Kidney capillary endothelial cell (primary cell): ENCODE data around the gene DDX19B.
"Not testable (repeated sequence)": the region's sequence is repeated elsewhere in the genome, so short reads cannot be mapped to it uniquely, and the experiment has no call there.

Source experiments
- DNase-seq: peaks from one replicate; pipeline ENCODE4 v3.0.0-alpha.2; 2018; ENCODE audit warnings: low spot score

Gene DDX19B

GRCh38 chr16:70298988-70299938 lies at the start of gene DDX19B:
Gene DDX19B (plus strand): TSS chr16:70299186. CDS start chr16:70299298, 112 bp downstream.
- peak; percentile 38 for DNase-seq

GRCh38 chr16:70249697-70250096 lies 49.3 kb upstream of the DDX19B start:
- not testable (repeated sequence) for DNase-seq

DNA sequence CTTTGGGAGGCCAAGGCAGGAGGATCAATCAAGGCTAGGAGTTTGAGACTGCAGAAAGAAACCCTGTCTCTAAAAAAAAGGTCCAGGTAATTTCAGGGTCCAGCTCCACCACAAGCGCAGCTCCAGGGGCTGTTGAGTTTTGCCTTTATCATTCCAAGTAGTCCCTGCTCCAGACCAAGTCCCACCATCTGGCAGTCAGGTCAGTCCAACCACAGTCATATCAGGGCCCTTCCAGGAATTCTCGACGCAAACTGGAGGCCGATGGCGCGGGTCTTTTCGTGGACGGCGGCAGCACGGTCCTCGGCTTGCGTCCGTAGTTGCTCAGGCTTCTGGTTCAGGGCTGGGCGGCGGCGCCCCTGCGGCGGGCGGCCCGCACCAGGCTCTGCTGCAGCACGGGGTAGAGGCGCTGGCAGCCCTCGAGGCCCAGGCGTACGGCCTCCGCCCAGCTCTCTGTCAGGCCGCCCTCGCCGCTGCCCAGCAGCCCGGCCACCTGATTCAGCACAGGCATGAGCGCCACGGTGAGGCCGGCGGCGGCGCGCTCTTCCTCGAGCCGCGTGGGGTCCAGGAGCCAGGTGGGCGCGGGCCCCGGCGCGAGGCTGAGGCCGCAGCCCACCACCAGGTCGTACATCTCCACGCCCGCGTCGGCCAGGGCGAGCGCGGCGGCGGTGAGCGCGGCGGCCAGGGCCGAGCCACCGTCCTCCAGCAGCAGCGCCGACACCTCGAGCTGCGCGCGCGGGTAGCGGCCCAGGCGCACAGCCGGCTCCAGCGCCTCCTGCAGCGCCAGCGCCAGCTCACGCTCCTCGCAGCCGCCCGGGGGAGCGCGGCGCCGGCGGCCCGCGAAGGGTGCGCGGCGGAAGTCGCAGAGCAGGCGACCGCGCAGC lies 48.0 kb upstream of the DDX19B start:
- DNase-seq = peak; percentile 20

GRCh38 chr16:70251629-70252354 lies 47.2 kb upstream of the DDX19B start, which contains the start of gene EXOSC6:
Gene EXOSC6 (minus strand): TSS chr16:70251940. CDS start chr16:70251900, 40 bp downstream.
- DNase-seq = peak; percentile 90

GRCh38 chr16:70252355-70252988 lies 46.5 kb upstream of the DDX19B start:
- peak; percentile 21 for DNase-seq

DNA sequence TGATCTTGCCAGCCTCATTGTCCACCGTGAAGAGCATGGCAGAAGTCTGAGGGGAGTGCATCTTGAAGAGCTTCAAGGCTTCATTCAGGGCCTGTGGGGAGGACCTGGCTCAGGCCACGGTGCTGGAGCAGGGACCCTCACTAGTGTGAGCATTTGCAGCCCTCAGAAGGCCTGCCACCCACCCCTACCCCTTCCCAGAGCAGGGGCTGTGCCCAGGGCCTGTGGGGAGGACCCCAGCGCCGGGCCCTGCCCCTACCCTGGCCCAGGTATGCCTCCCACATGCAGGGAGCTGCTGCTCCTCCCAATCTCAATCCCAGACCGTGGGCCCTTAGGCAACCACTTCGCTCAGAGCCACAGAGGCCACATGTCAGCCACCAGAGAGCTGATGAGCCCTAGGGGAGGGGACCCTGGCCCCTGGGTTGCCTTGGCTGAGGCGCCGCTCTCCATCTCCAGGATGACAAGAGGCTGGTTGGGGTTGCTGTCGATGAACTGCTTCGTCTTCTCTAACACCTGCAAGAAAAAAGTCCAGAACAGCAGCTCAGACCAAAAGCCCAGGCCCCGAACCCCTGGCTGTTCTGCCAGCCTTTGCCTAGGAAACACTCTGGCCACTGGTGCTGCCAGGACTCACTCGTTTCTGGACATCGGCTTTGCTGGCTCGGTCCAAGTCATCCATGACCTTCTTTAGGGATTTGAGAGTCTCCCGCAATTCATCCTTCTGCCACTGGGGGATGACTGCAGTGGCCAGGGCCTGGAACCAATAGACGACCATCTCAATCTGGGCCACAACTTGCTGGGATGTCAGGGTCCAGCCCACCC lies 45.5 kb upstream of the DDX19B start:
- DNase-seq = peak; percentile 35

DNA sequence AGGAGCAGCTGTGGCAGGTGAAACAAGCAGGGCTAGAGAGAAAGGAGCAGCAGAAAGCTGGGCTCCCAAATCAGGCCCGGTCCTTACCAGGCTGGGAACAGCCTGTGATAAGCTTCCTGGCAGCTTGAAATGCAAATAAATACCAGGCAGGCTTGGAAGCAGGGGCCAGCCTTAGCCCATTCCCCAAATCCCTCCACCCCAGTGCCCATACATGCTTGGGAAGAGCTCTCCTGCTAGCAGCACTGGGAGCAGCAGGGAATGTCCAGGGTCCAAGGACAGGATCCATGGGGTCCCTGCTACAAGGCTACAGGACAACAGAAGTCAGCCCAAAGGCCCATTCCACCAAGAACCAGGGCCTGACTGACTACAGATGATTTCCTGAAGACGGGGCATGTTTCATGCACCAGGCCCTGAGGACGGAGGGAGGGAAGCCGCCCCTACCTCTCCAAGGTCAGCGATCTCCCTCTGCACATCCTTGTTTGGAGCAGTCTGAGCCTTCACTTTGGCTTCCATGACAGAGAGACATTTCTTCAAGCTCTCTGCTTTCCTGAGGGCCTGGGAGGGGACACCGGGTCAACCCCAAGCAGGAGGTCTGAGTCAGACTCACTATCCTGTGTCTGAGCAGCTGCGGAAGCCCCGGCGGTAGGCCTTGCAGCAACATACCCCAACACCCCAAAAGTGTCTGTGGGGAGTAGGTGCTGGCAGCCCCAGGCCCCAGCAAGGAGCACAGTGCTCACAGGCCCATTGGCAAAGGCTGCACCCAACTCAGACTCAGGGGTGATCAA lies 44.6 kb upstream of the DDX19B start:
- no peak for DNase-seq

DNA sequence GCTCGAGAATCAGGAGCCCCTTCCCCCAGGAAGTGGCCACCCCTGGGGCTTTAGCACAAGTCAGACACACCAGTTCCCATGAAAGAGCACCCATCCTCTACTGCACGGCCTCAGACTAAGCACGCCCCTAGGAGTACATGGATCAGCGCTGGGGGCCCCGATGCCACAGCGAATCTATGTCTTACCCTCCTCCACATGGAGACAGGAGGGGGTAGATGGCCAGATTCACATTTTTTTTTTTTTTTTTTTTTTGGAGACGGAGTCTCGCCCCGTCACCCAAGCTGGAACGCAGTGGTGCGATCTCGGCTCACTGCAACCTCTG lies 44.1 kb upstream of the DDX19B start:
- no peak for DNase-seq

- DNase-seq = no peak
Observed at GRCh38 chr16:70255574-70255973, 43.4 kb upstream of the DDX19B start.

DNA sequence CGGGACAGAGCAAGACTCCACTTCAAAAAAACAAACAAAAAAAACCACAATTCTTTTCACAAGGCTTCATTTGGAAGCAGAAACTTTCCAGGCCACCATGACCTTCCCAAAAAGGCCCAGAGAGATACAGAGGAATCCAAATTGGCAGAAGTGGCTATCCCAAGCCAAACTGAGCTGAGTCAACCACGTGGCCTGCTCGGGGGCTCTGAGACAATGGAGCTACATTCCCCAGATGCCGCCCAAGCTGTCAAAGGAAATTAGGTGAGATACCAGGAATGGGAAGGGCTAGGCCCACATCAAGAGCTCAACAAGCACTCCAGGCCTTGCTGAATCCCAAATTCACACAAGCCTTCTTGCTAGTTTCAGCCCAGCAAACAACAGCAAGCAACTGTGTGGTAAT lies 41.6 kb upstream of the DDX19B start:
- DNase-seq = no peak

- no peak for DNase-seq
Observed at GRCh38 chr16:70258065-70258464, 40.9 kb upstream of the DDX19B start.

GRCh38 chr16:70258946-70259345 lies 40.0 kb upstream of the DDX19B start:
- DNase-seq = no peak

- DNase-seq = not testable (repeated sequence)
Observed at GRCh38 chr16:70259903-70260302, 39.1 kb upstream of the DDX19B start.

DNA sequence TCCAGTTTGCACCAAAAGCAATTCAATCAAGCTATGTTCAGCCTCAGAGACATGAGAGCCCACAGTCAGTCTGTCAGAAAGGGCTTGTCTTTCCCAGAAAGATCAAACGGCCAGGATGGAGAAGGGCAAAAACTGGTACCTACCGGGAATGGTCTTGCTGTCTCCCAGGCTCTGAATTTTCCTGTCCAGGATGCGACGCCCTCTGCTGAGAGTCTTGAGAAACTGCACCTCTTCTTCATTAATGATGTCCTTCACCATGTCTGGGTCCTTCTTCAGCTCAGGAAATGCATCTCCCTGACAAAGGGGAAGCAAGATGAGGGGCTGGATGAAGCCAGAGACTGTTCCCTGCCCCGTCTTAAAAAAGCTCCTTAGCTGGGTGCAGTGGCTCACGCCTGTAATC lies 31.5 kb upstream of the DDX19B start:
- peak; percentile 50 for DNase-seq

DNA sequence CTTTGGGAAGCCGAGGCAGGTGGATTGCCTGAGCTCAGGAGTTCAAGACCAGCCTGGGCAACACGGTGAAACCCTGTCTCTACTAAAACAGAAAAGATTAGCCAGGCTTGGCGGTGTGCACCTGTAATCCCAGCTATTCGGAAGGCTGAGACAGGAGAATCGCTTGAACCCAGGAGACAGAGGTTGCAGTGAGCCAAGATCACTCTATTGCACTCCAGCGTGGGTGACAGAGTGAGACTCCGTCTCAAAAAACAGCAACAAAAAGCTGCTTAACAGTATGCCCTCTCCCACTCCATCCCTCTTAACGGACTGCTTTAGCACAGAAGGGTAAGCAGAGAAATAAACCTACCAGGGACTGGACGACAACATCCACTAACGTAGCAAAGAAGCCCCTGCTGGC lies 31.1 kb upstream of the DDX19B start:
- DNase-seq = not testable (repeated sequence)

DNA sequence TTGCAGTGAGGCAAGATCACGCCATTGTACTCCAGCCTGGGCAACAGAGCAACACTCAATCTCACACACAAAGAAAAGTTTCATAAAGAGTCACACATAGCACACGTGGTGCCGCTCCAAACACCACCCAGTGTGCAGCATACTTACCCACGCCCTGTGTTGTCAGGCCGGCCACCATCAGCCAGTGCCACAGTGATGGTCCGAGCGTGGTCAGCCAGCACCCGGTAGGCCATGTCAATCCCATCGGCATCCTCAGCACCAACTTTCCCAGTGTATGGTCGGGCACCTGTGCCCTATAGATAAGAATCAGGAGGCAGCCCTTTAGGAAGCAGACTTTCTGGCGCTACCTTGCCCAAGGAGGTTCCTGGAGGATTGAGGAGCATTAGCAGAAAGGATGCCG lies 29.5 kb upstream of the DDX19B start:
- DNase-seq = no peak

DNA sequence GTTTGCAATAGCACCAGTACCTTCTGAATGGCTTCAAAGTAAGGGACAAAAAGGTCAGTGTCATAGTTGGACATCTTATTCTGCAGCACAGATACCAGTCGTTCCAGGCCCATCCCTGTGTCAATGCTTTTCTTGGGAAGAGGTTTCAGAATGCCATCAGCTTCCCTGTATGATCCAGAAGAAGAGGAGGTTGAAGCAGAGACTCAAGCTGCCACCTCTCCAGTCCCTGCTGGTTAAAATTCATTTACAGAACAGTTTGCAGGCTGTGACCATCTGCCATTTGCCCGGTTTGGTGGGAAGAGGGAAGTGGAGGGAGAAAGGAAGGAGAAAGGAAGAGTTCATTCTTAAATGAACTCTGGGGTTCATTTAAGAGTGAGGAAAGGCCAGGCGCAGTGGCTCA lies 28.8 kb upstream of the DDX19B start:
- no peak for DNase-seq

DNA sequence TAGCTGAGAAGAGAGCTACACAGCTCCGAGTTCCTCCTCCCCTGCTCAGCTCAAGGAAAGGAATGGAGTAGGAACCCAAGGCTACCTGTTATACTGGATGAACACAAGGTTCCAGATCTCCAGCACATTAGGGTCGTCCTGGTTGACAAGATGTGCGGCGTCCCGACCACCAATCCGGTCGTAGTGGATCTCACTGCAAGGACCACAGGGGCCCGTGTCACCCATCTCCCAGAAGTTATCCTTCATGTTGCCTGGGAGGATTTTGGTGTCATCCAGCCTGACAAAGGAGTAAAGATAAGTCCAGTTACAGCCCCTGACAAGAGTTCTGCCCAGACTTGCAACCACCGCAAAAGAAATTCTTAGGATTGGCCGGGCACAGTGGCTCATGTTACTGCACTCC lies 27.3 kb upstream of the DDX19B start:
- DNase-seq = no peak

DNA sequence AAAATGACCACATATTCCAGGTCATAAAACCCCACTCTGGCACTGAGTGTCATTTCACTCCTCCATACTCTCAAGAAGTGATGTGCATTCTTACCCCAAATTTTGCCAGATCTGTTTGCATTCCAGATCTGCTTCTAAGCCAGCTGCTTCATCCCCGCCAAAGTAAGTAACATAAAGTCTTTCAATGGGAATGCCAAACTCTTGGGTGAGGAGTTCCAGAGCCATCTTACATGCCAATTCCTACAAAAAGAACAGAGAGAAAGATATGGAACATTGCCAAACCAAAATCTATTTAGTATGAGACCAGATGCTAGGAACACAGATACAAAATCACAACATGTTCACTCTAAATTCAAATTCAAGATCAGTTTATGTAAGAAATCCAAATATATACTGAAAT lies 22.6 kb upstream of the DDX19B start:
- DNase-seq = no peak
